ENCODE results near the gene SRGAP2C. TPM values are rescaled to one million over a fixed set of nuclear protein-coding genes. Genes with fewer than 3 reads are reported as not detected.
A peak's percentile ranks its signal among the peaks of the same experiment; 100 is the strongest.
"Not testable (repeated sequence)": the region's sequence is repeated elsewhere in the genome, so short reads cannot be mapped to it uniquely, and the experiment has no call there.

SRGAP2C gene
- total RNA-seq, 4 donors from 2014 or later: 19.8 to 41.0 (median 26.5) TPM

- ATAC-seq (ENCODE audit: low FRiP score); DNase-seq (ENCODE audit: low spot score): not testable (repeated sequence)
These were observed 908 bp upstream of the SRGAP2C start for GRCh38 chr1:121183867-121184266.

- DNase-seq (ENCODE audit: low spot score): not testable (repeated sequence)
- ATAC-seq (ENCODE audit: low FRiP score): peak; percentile 31
These were observed 449 bp downstream of the SRGAP2C start for GRCh38 chr1:121185140-121185708.

GRCh38 chr1:121186191-121186590 lies 1.4 kb downstream of the SRGAP2C start:
- DNase-seq (ENCODE audit: low spot score); ATAC-seq (ENCODE audit: low FRiP score): not testable (repeated sequence)

GRCh38 chr1:121187914-121188313 lies 3.1 kb downstream of the SRGAP2C start:
- not testable (repeated sequence) for ATAC-seq (ENCODE audit: low FRiP score); DNase-seq (ENCODE audit: low spot score)

- DNase-seq (ENCODE audit: low spot score); ATAC-seq (ENCODE audit: low FRiP score): not testable (repeated sequence)
These were observed 7.7 kb downstream of the SRGAP2C start for GRCh38 chr1:121192512-121192911.

- DNase-seq (ENCODE audit: low spot score); ATAC-seq (ENCODE audit: low FRiP score): not testable (repeated sequence)
These were observed 12.5 kb downstream of the SRGAP2C start for GRCh38 chr1:121197095-121197882.

GRCh38 chr1:121199763-121200162 lies 15.0 kb downstream of the SRGAP2C start:
- DNase-seq (ENCODE audit: low spot score); ATAC-seq (ENCODE audit: low FRiP score): not testable (repeated sequence)

- ATAC-seq (ENCODE audit: low FRiP score): not testable (repeated sequence)
These were observed 15.5 kb downstream of the SRGAP2C start for GRCh38 chr1:121200232-121200631.

GRCh38 chr1:121200985-121201981 lies 16.5 kb downstream of the SRGAP2C start:
- ATAC-seq (ENCODE audit: low FRiP score): peak; percentile 53

More at GRCh38 chr1:121200232-121200631, 15.5 kb downstream of the SRGAP2C start:
- not testable (repeated sequence) for DNase-seq (ENCODE audit: low spot score)

GRCh38 chr1:121202986-121203385 lies 18.2 kb downstream of the SRGAP2C start:
- not testable (repeated sequence) for ATAC-seq (ENCODE audit: low FRiP score); DNase-seq (ENCODE audit: low spot score)

More at GRCh38 chr1:121200985-121201981, 16.5 kb downstream of the SRGAP2C start:
- not testable (repeated sequence) for DNase-seq (ENCODE audit: low spot score)

GRCh38 chr1:121205786-121206711 lies 21.3 kb downstream of the SRGAP2C start:
- DNase-seq (ENCODE audit: low spot score): not testable (repeated sequence)
- peak; percentile 75 for ATAC-seq (ENCODE audit: low FRiP score)

GRCh38 chr1:121207328-121207727 lies 22.6 kb downstream of the SRGAP2C start:
- DNase-seq (ENCODE audit: low spot score); ATAC-seq (ENCODE audit: low FRiP score): not testable (repeated sequence)

GRCh38 chr1:121208375-121208774 lies 23.6 kb downstream of the SRGAP2C start:
- ATAC-seq (ENCODE audit: low FRiP score); DNase-seq (ENCODE audit: low spot score): not testable (repeated sequence)

- ATAC-seq (ENCODE audit: low FRiP score); DNase-seq (ENCODE audit: low spot score): not testable (repeated sequence)
These were observed 26.0 kb downstream of the SRGAP2C start for GRCh38 chr1:121210778-121211177.

- not testable (repeated sequence) for DNase-seq (ENCODE audit: low spot score); ATAC-seq (ENCODE audit: low FRiP score)
These were observed 28.7 kb downstream of the SRGAP2C start for GRCh38 chr1:121213491-121213890.

GRCh38 chr1:121214544-121215156 lies 29.9 kb downstream of the SRGAP2C start:
- not testable (repeated sequence) for DNase-seq (ENCODE audit: low spot score); ATAC-seq (ENCODE audit: low FRiP score)

GRCh38 chr1:121215699-121216417 lies 31.1 kb downstream of the SRGAP2C start:
- not testable (repeated sequence) for ATAC-seq (ENCODE audit: low FRiP score); DNase-seq (ENCODE audit: low spot score)
